Tibial nerve (tissue), 4 donors: ENCODE results near the gene ENDOV. TPM values are rescaled to one million over a fixed set of nuclear protein-coding genes. Genes with fewer than 3 reads are reported as not detected.

Experiments
- DNase-seq, 2 donors: peaks; one replicate each; pipeline ENCODE4 v3.0.0-alpha.2; 2019; ENCODE audit warnings: low spot score in 2 of 2
- H3K27ac ChIP-seq, 4 donors: fragments of 200-600 bp; sonication (generic) in 3 of 4; one replicate each; pipeline ENCODE4 v1.5.1; 2017 to 2019; ENCODE audit warnings: mild to moderate bottlenecking in 1 of 4
- H3K27me3 ChIP-seq, 2 donors: fragments of 200-600 bp; sonication (generic) in 1 of 2; one replicate each; pipeline versions ENCODE4 v1.5.1 to v1.6.0; 2017 to 2019
- H3K36me3 ChIP-seq, 3 donors: fragments of 200-600 bp; sonication (generic); one replicate each; pipeline ENCODE4 v1.5.1; 2018 to 2019
- H3K4me1 ChIP-seq, 4 donors: fragments of 200-600 bp; sonication (generic) in 3 of 4; one replicate each; pipeline ENCODE4 v1.5.1; 2017 to 2019
- H3K4me3 ChIP-seq, 4 donors: fragments of 200-600 bp; sonication (generic) in 3 of 4; one replicate each; pipeline ENCODE4 v1.5.1; 2017 to 2019; ENCODE audit warnings: mild to moderate bottlenecking in 1 of 4, moderate library complexity in 1 of 4
- H3K9me3 ChIP-seq, 4 donors: fragments of 200-600 bp; sonication (generic) in 3 of 4; one replicate each; pipeline ENCODE4 v1.5.1; 2017 to 2019
- EP300 ChIP-seq, 2 donors: sonication (generic); formaldehyde crosslinking; IDR thresholded peaks; one replicate each; pipeline ENCODE4 v1.6.1; 2017; ENCODE audit warnings: antibody characterized with exemption in 2 of 2, mild to moderate bottlenecking in 1 of 2
- POLR2A ChIP-seq, 2 donors: fragments of 450-650 bp; IDR thresholded peaks; one replicate each; pipeline ENCODE4 v1.6.1; 2017; ENCODE audit warnings: antibody characterized with exemption in 2 of 2, mild to moderate bottlenecking in 2 of 2, moderate library complexity in 2 of 2
- WGBS, 2 donors: methylation state at CpG; one replicate each; pipeline ENCODE4 v1.1.5; 2018; 5-methylcytosine and 5-hydroxymethylcytosine counted together
- total RNA-seq, 4 donors: library from RNA; depleted of rRNA; stranded (reverse); fragments of >200 nt; gene quantifications; one replicate each; pipeline ENCODE4 v1.1.0, GENCODE V29; 2016
- TF ChIP-seq, protein P1 (sequence below), 5 experiments: fragments of 200-600 bp in 3 of 5; fragments of 450-650 bp in 2 of 5; sonication (generic) in 3 of 5; IDR thresholded peaks; one replicate each; pipeline ENCODE4 v1.5.1; 2016 to 2019; ENCODE audit warnings: antibody characterized with exemption in 5 of 5, mild to moderate bottlenecking in 3 of 5, moderate library complexity in 2 of 5

Gene ENDOV
- total RNA-seq, 4 donors from 2014 or later, result 9.8 to 30.3 (median 16.6) TPM

DNA sequence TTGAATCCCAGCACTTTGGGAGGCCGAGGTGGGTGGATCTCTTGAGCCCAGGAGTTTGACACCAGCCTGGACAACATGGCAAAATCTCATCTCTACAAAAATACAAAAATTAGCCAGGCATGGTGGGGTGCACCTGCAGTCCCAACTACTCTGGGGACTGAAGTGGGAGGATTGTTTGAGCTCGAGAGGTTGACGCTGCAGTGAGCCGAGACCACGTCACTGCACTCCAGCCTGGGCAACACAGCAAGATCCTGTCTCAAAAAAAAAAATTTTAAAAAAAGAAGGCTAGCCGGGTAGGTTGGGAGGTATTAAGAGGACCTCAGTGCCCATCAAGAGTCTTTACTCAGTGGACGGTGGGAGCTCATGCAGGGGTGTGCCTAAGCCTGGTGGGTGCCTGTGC, 65.3 kb downstream of the ENDOV start:
- TF ChIP-seq POLR2A (IDR thresholded peaks at IDR 0.05) (no peak), EP300 (IDR thresholded peaks at IDR 0.05) (no peak)
- TF ChIP-seq, protein P1, sequence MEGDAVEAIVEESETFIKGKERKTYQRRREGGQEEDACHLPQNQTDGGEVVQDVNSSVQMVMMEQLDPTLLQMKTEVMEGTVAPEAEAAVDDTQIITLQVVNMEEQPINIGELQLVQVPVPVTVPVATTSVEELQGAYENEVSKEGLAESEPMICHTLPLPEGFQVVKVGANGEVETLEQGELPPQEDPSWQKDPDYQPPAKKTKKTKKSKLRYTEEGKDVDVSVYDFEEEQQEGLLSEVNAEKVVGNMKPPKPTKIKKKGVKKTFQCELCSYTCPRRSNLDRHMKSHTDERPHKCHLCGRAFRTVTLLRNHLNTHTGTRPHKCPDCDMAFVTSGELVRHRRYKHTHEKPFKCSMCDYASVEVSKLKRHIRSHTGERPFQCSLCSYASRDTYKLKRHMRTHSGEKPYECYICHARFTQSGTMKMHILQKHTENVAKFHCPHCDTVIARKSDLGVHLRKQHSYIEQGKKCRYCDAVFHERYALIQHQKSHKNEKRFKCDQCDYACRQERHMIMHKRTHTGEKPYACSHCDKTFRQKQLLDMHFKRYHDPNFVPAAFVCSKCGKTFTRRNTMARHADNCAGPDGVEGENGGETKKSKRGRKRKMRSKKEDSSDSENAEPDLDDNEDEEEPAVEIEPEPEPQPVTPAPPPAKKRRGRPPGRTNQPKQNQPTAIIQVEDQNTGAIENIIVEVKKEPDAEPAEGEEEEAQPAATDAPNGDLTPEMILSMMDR (IDR thresholded peaks at IDR 0.05), result no peak
- no peak for DNase-seq
- 85 to 91% methylated on average over 7 of the region's 7 CpGs for WGBS, 2 donors
- peaks cover 0 to 36% (median 34%) of the 10 kb centered on the region in 4 donors for H3K4me1 ChIP-seq
- H3K36me3 ChIP-seq, result no peaks in the 10 kb centered on the region
- no peak overlapping the region for H3K27ac ChIP-seq
- no peaks in the 10 kb centered on the region for H3K9me3 ChIP-seq
- H3K27me3 ChIP-seq, result peaks cover 3 to 93% of the 10 kb centered on the region in 2 donors
- no peak overlapping the region for H3K4me3 ChIP-seq

GRCh38 chr17:80481284-80482057, 66.5 kb downstream of the ENDOV start:
- no peaks in the 10 kb centered on the region for H3K9me3 ChIP-seq
- DNase-seq, result no peak
- H3K4me1 ChIP-seq, result peaks cover 0 to 25% (median 23%) of the 10 kb centered on the region in 4 donors
- H3K27ac ChIP-seq, result no peak overlapping the region
- H3K27me3 ChIP-seq, result peaks cover 3 to 97% of the 10 kb centered on the region in 2 donors
- H3K36me3 ChIP-seq, result no peaks in the 10 kb centered on the region
- no peak overlapping the region for H3K4me3 ChIP-seq
- WGBS, 2 donors, result 37 to 53% methylated on average over 15 to 18 of the region's 21 CpGs
- TF ChIP-seq, protein P1 (IDR thresholded peaks at IDR 0.05), result no peak
- TF ChIP-seq POLR2A (IDR thresholded peaks at IDR 0.05), result no peak
- no peak for TF ChIP-seq EP300 (IDR thresholded peaks at IDR 0.05)

GRCh38 chr17:80482058-80482318, 67.0 kb downstream of the ENDOV start:
- WGBS, 2 donors, result 80 to 90% methylated on average over 2 to 3 of the region's 4 CpGs
- Histone ChIP-seq H3K27ac (no peak overlapping the region), H3K9me3 (peaks cover 0 to 2% (median 0%) of the 10 kb centered on the region in 4 donors), H3K27me3 (peaks cover 3 to 97% of the 10 kb centered on the region in 2 donors), H3K36me3 (no peaks in the 10 kb centered on the region), H3K4me1 (peaks cover 0 to 20% (median 18%) of the 10 kb centered on the region in 4 donors), H3K4me3 (no peak overlapping the region)
- TF ChIP-seq EP300 (IDR thresholded peaks at IDR 0.05) (no peak), POLR2A (IDR thresholded peaks at IDR 0.05) (no peak)
- TF ChIP-seq, protein P1 (IDR thresholded peaks at IDR 0.05), result no peak
- no peak for DNase-seq

GRCh38 chr17:80482555-80483308, 67.8 kb downstream of the ENDOV start:
- peaks cover 0 to 9% (median 0%) of the 10 kb centered on the region in 4 donors for H3K9me3 ChIP-seq
- no peak overlapping the region for H3K27ac ChIP-seq
- H3K27me3 ChIP-seq, result peaks cover 3 to 97% of the 10 kb centered on the region in 2 donors
- no peak for DNase-seq
- TF ChIP-seq, protein P1 (IDR thresholded peaks at IDR 0.05), result no peak
- no peak for TF ChIP-seq POLR2A (IDR thresholded peaks at IDR 0.05)
- no peak for TF ChIP-seq EP300 (IDR thresholded peaks at IDR 0.05)
- H3K36me3 ChIP-seq, result no peaks in the 10 kb centered on the region
- H3K4me1 ChIP-seq, result peaks cover 0 to 13% (median 10%) of the 10 kb centered on the region in 4 donors
- 61 to 62% methylated on average over 16 of the region's 16 CpGs for WGBS, 2 donors
- H3K4me3 ChIP-seq, result no peak overlapping the region

DNA sequence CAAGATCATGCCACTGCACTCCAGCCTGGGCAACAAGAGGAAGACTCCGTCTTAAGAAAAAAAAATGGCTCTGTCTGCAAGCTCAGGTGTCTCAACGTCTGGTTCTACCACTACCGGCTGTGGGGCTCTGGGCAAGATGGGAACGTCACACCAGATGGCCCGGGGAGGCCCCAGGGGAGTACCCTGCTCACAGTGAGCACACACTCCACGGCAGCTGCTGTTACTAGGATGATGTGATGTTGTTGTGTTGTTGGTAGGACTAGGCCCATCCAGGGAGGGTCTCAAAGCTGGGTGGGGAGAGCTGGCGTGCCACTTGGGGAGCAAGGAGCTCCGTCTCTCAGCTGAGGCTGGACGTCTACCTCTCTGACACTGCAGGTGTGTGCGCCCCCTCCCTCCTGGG, 70.9 kb downstream of the ENDOV start:
- Histone ChIP-seq H3K4me3 (no peak overlapping the region), H3K4me1 (peaks cover 0 to 1% (median 0%) of the 10 kb centered on the region in 4 donors), H3K27me3 (peaks cover 3 to 66% of the 10 kb centered on the region in 2 donors), H3K36me3 (no peaks in the 10 kb centered on the region), H3K9me3 (peaks cover 0 to 9% (median 0%) of the 10 kb centered on the region in 4 donors), H3K27ac (no peak overlapping the region)
- TF ChIP-seq POLR2A (IDR thresholded peaks at IDR 0.05) (no peak), EP300 (IDR thresholded peaks at IDR 0.05) (no peak)
- TF ChIP-seq, protein P1 (IDR thresholded peaks at IDR 0.05), result no peak
- 56 to 67% methylated on average over 10 of the region's 10 CpGs for WGBS, 2 donors
- no peak for DNase-seq
